ENCODE results near the gene LHX6.

The LHX6 gene

DNA sequence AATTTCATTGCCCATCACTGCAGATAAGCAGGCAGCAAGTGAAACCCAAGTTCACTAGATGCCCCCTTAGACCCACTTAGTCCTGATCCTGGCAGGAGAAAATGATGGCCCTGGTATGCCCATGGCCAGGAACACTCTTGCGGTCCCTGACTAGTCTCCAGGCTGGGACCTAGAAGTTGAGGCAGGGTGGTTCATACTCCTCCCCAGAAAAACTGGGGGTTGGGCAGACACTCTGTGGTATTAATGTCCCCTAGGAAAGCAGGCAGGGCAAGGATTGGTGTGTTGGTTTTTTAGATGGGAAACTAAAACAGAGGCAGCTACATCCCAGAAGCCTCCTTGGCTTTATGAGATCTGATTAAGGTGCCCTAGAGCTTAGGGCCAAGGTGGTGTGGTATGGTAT, 13.1 kb downstream of the LHX6 start:
- no peak for DNase-seq

DNA sequence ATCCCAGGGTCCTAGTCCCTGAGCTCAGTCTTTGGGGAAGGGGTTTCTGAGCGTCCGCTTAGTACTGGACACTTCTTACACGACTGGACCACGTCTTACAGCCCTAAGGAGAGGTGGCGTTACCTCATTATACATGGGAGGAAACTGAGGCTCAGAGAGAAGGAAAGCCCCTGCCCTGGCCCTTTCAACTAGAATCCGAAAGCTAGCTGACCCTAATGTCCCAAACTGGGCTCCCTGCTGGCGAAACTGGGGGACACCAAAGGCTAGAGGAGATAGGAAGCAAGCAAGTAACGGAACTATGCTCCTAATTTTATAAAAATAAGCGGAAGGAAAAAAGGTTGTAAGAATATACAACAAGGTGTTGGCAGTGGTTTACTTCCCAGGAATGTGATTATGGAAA, 14.2 kb downstream of the LHX6 start:
- no peak for DNase-seq

DNA sequence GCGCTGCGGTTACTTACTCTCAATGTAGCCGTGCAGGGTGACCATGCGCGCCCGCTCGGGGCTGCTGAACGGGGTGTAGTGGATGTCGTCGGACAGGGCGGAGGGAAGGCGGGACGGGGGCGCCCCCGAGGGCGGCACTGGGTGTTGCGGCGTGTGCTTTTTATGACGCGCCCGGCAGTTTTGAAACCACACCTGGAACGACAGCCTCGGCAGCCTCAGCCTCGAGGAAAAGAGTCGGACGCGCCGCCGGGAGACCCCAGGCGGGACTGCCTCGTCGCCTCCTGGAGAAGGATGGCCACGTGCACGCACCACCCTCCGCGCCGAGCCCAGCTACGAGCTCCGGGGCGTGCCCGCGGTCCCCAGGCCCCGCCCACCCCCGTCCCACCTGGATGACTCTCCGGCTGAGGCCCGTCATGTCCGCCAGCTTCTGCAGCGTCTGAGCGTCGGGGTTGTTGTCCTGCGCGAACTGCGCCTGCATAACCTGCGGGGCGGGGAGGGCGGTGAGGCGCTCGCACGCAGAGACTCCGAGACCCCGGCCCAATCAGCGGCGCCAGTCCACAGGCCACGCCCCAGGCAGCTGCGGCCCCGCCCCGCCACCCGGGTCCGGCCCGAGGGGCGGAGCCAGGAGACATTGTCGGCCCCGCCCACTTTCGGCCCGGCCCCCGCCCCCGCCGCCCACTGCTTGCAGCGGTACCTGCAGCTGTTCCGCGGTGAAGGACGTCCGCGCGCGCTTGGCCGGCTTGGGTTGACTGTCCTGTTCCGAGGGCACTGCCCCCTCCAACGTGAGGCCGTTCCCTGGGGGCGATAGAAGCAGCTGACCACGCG, 15.0 kb downstream of the LHX6 start:
- no peak for DNase-seq

DNA sequence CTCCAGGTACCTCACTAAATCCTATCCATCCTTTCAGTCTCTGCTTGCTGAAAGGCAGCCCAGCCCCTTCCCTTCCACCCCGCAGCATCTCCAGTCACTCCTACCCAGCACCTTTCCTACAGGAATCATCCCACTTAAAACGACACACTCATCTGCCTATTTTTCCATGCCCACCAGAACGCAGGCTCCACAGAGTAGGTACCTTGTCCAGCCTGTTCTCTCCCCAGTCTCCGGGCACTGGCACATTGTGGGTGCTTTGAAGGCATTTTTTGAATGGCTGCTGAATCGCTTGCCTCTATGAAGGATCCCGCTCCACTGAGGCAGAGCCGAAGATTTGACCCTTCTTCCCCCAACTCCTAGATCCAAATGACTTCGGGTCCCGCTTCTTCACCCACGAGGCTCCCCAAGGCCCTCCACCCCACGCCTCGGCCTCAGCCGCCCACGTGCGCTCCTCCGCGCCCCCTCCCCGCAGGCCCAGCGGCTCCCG, 15.6 kb downstream of the LHX6 start:
- DNase-seq = no peak

GRCh38 chr9:122212473-122213004, 16.2 kb downstream of the LHX6 start:
- no peak for DNase-seq

DNA sequence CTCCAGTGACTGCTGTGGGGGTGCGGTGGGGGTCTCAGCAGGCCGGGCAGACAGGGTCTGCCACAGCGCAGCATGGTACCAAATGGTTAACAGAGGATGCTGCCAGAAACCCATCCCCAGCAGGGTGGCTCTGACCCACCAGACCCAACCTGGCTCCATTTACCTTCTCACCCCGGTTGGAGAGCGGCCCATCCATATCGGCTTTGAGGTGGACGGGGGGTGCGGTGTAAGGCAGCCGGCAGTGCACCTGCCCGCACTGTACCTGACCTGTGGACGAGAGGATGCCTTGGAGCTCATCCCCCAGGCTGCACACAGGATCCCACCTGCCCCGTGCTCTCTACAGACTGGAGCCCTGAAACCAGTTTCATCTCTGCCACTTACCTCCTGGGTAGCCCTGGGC, 19.3 kb downstream of the LHX6 start:
- no peak for DNase-seq

DNA sequence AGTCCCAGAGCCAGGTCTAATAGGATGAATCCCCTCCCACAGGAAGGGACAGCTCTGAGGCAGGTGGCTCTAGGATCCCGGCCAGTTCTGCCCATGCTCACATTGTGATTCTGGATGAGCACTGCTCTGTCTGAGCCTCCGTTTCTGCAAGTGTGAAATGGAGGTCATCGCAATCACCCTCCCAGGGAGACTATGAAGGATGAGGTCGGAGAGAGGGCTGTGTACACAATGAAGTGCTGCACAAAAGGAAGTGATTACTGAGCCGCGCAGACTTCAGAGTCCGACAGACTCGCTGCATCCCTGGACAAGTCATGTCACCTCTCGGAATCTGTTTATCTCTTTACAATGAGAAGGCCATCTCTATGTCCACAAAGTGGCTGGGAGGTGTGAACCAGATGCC, 21.7 kb downstream of the LHX6 start:
- no peak for DNase-seq

GRCh38 chr9:122206118-122207046, 22.4 kb downstream of the LHX6 start:
- DNase-seq = no peak

DNA sequence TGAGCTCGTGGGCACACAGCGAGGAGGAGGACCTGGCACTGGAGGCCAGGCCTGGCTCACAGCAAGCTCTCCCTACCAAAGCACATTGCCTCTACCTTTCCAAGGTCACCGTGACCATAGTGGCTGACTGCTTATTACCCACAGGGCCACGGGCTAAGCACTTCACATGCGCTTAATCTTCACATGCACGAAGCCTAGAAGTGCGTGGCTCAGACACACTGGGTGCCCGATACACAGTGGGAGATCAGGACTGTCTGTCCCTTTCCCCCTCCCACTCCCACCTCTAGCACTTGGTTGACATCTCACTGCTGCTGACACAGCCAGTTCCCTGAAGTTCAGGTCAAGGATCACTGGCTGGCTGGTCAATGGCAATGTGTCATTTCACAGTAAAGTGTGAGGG, 23.6 kb downstream of the LHX6 start:
- DNase-seq = no peak

- DNase-seq = no peak
Measured at GRCh38 chr9:122204491-122204890, 24.3 kb downstream of the LHX6 start.

- DNase-seq = no peak
Measured at GRCh38 chr9:122204055-122204454, 24.7 kb downstream of the LHX6 start.

GRCh38 chr9:122202111-122202510, 26.6 kb downstream of the LHX6 start:
- DNase-seq = no peak

DNA sequence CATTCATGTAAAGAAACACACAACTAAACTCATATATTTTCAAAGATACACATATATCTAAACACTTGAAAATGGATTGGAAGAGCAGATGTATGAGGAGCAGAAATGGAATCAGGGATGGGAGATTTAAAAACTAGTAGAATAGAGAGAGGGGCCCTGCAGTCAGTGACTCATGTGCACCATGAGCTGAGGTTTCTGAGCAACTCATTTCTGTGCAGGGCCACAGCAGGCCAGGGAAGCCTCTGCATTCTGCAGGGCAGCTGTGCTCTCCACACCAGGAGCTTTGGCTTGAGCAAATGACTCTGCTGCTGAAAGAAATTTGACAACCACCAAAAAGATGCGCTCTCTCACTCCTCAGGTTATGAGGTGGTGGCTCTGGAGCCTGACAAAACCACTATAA, 27.1 kb downstream of the LHX6 start:
- no peak for DNase-seq

GRCh38 chr9:122200960-122201595, 27.7 kb downstream of the LHX6 start:
- DNase-seq = no peak

- no peak for DNase-seq
Measured at GRCh38 chr9:122197882-122198281, 30.9 kb downstream of the LHX6 start.

GRCh38 chr9:122197426-122197825, 31.3 kb downstream of the LHX6 start:
- no peak for DNase-seq

DNA sequence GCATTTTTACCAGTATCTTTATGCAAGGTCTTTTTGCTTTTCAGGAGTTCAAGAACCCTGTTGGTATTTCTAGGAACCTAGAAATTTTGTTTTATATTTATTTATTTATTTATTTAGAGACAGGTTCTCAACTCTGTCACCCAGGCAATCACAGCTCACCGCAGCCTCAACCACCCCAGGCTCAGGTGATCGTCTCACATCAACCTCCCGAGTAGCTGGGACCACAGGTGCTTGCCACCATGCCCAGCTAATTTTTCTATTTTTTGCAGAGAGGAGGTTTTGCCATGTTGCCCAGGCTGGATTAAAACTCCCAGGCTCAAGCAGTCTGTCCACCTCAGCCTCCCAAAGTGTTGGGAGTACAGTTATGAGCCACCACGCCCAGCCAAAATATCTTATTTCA, 32.9 kb downstream of the LHX6 start:
- no peak for DNase-seq

DNA sequence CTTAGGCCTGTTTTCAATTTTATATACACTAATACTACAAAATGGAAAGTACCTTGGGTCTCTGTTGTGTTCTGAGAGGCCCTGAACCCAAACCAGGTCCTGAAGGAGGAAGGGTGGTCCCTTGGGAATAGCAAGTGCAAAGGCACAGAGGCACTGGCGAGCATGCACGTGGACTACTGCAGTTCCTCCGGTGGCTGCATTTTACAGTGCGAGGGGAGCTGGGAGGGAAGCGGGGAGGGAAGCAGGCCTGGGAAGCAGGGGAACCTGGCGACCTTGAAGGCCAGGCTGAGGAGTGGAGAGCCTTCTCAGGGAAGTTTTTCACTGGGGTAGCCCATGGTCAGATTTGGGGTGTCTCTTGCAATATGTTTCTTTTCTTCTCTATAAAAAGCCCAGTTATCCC, 35.1 kb downstream of the LHX6 start:
- DNase-seq = no peak

GRCh38 chr9:122192914-122193525, 35.7 kb downstream of the LHX6 start:
- no peak for DNase-seq

DNA sequence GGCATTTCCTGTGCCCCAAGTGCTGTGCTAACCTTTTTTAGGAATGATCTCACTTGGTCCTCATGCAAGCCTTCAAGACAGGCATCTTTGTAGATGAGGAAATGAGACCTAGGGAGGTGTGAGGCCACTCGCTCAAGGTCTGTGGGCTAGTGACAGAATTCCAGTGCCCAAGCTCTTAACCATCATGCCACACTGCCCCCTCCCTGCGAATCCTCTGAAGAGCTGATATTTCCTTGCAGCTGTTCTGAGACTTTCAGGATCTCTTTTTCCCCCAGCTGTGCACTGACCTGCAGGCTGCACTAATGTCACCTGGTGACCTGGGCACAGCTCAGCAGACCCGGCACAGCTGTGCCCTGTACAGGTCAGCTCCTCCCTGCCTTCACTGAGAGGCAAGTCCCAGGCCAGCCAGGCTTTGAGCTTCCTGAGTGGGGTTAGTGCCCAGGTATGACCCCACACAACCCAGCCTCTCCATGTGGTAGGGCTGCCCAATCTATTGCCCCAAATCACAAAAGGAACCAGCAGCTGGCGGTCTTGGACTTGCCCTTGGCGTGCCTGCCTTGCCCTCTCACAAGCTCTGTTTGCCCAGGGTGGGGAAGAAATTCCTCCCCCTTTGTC, 36.4 kb downstream of the LHX6 start:
- no peak for DNase-seq

GRCh38 chr9:122191584-122191983, 37.2 kb downstream of the LHX6 start:
- no peak for DNase-seq

Data from cerebellar nuclear complex (tissue), 1 donor.